ENCODE results near the gene NFKBIZ. TPM values are rescaled to one million over a fixed set of nuclear protein-coding genes. Genes with fewer than 3 reads are reported as not detected.

Gene NFKBIZ
- total RNA-seq, 1 experiment from 2014 or later: 63.0 TPM

DNA sequence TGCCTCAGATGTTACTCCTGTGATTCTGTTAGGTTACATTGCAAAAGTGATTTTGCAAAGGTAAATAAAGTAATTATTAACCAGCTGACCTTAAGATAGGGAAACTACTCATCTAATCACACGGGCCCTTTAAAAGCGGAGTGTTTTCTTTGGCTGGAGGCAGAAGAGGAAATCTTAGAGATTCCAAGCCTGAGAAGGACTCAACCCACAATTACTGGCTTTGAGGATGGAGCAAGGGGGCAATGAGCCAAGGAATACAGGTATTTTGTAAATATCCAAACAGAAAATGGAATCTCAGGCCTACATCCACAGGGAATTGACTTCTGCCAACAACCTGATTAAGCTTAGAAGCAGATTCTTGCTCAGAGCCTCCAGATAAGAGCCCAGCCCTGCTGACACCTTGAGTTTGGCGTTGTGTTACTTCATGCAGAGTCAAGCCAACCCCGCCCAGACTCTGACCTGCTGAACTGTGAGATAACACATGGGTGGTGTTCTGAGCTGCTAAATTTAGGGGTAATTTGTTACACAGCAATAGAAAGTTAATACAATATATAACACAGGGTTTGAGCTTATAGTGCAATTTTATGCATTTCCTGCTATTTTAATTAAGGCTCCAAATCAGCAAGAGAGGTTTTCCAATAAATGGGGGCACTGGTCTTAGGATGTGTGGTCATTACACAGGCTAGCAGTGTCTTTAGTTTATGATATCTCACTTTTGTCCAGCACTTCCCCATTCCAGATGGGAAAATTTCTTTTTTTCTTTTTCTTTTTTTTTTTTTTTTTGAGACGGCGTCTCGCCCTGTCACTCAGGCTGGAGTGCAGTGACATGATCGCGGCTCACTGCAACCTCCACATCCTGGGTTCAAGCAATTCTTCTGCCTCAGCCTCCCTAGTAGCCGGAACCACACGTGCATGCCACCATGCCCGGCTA, 19.5 kb downstream of the NFKBIZ start:
- Histone ChIP-seq H3K9ac (ENCODE audit: low read length) (no peak overlapping the region), H4K20me1 (ENCODE audit: low read length) (no peaks in the 10 kb centered on the region), H3K27me3 (ENCODE audit: low read length) (no peaks in the 10 kb centered on the region), H3K36me3 (ENCODE audit: low read depth, low read length) (no peaks in the 10 kb centered on the region), H3K4me2 (ENCODE audit: low read length) (peak overlapping the region; percentile 12; the same call in 1 of the 2 replicates), H3K27ac (ENCODE audit: low read length) (peak overlapping the region; percentile 15), H3K4me3 (ENCODE audit: low read length) (no peak overlapping the region), H3K4me1 (ENCODE audit: insufficient read depth, low read length) (peaks cover 47% of the 10 kb centered on the region), H3F3A (ENCODE audit: low read length, unreplicated experiment) (no peaks in the 10 kb centered on the region), H3K9me3 (ENCODE audit: low read length) (no peaks in the 10 kb centered on the region), H2AFZ (ENCODE audit: low read length) (no peak overlapping the region), H3K79me2 (ENCODE audit: low read length) (no peaks in the 10 kb centered on the region), H3K9me2 (replicated peaks; ENCODE audit: low read length) (no peaks in the 10 kb centered on the region)
- BruUV-seq (replicated peaks): no TSS peak
- intact Hi-C loops (cut with micrococcal nuclease): loop anchor here (5.0 kb wide), 2 partner anchors 139 to 199 kb away; no protein-coding TSS in a partner anchor
- ATAC-seq: no peak
- ChIA-PET CTCF (interaction anchor here (0.7 kb wide), 1 partner anchor 150 kb away, joined by 6 read pairs; no protein-coding TSS in a partner anchor), POLR2A (ENCODE audit: unreplicated experiment) (interaction anchor here (0.6 kb wide), 1 partner anchor 8 kb away, joined by 4 read pairs; no protein-coding TSS in a partner anchor)
- DNase-seq: peak; percentile 47
- TF ChIP-seq EZH2 (IDR thresholded peaks at IDR 0.05; ENCODE audit: low read length, unreplicated experiment) (no peak), EZH2phosphoT487 (IDR thresholded peaks at IDR 0.05; ENCODE audit: borderline replicate concordance, low read length) (no peak)
- TF ChIP-seq, protein P1, sequence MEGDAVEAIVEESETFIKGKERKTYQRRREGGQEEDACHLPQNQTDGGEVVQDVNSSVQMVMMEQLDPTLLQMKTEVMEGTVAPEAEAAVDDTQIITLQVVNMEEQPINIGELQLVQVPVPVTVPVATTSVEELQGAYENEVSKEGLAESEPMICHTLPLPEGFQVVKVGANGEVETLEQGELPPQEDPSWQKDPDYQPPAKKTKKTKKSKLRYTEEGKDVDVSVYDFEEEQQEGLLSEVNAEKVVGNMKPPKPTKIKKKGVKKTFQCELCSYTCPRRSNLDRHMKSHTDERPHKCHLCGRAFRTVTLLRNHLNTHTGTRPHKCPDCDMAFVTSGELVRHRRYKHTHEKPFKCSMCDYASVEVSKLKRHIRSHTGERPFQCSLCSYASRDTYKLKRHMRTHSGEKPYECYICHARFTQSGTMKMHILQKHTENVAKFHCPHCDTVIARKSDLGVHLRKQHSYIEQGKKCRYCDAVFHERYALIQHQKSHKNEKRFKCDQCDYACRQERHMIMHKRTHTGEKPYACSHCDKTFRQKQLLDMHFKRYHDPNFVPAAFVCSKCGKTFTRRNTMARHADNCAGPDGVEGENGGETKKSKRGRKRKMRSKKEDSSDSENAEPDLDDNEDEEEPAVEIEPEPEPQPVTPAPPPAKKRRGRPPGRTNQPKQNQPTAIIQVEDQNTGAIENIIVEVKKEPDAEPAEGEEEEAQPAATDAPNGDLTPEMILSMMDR (conservative IDR thresholded peaks at IDR 0.05; ENCODE audit: low read depth, low read length): no peak

DNA sequence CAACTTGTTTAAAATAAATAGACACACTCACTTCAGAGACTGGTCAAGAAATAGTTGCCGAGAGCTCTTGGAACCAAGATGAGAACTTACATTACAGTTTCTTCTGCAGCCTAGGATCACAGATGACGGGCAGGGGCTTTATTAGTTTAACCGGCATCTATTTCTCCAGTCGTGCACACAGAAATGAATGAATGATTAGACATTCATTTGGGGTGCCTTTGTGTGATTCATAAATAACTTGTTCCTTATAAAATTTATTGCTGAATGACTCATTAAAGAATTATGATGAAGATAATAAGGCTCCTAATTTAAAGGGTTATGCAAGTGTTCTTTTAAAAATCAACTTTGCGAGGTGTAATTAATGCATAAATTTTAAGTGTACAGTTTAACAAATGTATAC, 20.8 kb downstream of the NFKBIZ start:
- Histone ChIP-seq H3K27ac (ENCODE audit: low read length) (peak overlapping the region; percentile 63), H3K9ac (ENCODE audit: low read length) (no peak overlapping the region), H3K79me2 (ENCODE audit: low read length) (no peaks in the 10 kb centered on the region), H3F3A (ENCODE audit: low read length, unreplicated experiment) (no peaks in the 10 kb centered on the region), H4K20me1 (ENCODE audit: low read length) (no peaks in the 10 kb centered on the region), H2AFZ (ENCODE audit: low read length) (no peak overlapping the region; the same call in 1 of the 2 replicates), H3K4me1 (ENCODE audit: insufficient read depth, low read length) (peaks cover 51% of the 10 kb centered on the region), H3K27me3 (ENCODE audit: low read length) (no peaks in the 10 kb centered on the region), H3K9me3 (ENCODE audit: low read length) (no peaks in the 10 kb centered on the region), H3K4me3 (ENCODE audit: low read length) (no peak overlapping the region), H3K4me2 (ENCODE audit: low read length) (peak overlapping the region; percentile 49), H3K9me2 (replicated peaks; ENCODE audit: low read length) (no peaks in the 10 kb centered on the region), H3K36me3 (ENCODE audit: low read depth, low read length) (no peaks in the 10 kb centered on the region)
- intact Hi-C loops (cut with micrococcal nuclease): loop anchor here (2.0 kb wide), 1 partner anchor 305 kb away; no protein-coding TSS in a partner anchor
- CTCF ChIA-PET: no interaction called here
- no TSS peak for BruUV-seq (replicated peaks)
- ATAC-seq (peak; percentile 55), DNase-seq (peak; percentile 75)
- TF ChIP-seq, protein P1 (conservative IDR thresholded peaks at IDR 0.05; ENCODE audit: low read depth, low read length): no peak
- TF ChIP-seq EZH2 (IDR thresholded peaks at IDR 0.05; ENCODE audit: low read length, unreplicated experiment) (no peak), EZH2phosphoT487 (IDR thresholded peaks at IDR 0.05; ENCODE audit: borderline replicate concordance, low read length) (no peak)
- POLR2A ChIA-PET (ENCODE audit: unreplicated experiment): no interaction called here

All from PC-3 (cell line).